K562 (cell line): ENCODE results near the gene GLT1D1. TPM values are rescaled to one million over a fixed set of nuclear protein-coding genes. Genes with fewer than 3 reads are reported as not detected.

Source experiments
- ATAC-seq: fragments of 200-7000 bp; cut with Tn5 transposase; 3 replicates; pipeline ENCODE4 v1.9.1; 2020; ENCODE audit warnings: moderate library complexity
- BruUV-seq: library from RNA; stranded (reverse); fragments of 400-500 nt; replicated peaks from 2 replicates; lab custom pipeline; 2021; lab: Mats Ljungman, UMichigan
- CTCF ChIA-PET: fragments of 300-600 bp; formaldehyde crosslinking; extraction: SDS; loops from one replicate; lab custom pipeline; 2021; ENCODE audit warnings: low intra/inter-chr PET ratio; lab: Yijun Ruan, JAX
- POLR2A ChIA-PET: fragments of 300-600, 350-650 bp; sonication (Branson Sonifier 250); formaldehyde crosslinking; extraction: SDS; loops from one replicate; lab custom pipeline; 2021; ENCODE audit warnings: antibody characterized with exemption, inconsistent platforms; lab: Yijun Ruan, JAX
- DNase-seq, 4 experiments: peaks; one replicate each; pipeline versions ENCODE4 v3.0.0 to v3.0.0-alpha.2; 2011 to 2018; ENCODE audit warnings: low spot score in 3 of 4, mixed read lengths in 3 of 4; ENCODE audit errors: extremely low read depth in 1 of 4
- FAIRE-seq: peaks from 2 replicates; lab custom pipeline; 2011; peaks lifted over from hg19 to GRCh38; lab: Jason Lieb, UNC
- H2AFZ ChIP-seq: 2 replicates; pipeline ENCODE4 v1.6.0; 2011; ENCODE audit warnings: low read depth, low read length, control low read depth, inconsistent platforms
- H3K27ac ChIP-seq: fragments of 200-600 bp; 3 replicates; pipeline ENCODE4 v1.8.0; 2011; ENCODE audit warnings: low read depth, mild to moderate bottlenecking, control low read depth, inconsistent platforms, low read length, moderate library complexity, mixed read lengths; ENCODE audit errors: extremely low read depth
- H3K27me3 ChIP-seq, 2 experiments: fragments of 300-600 bp in 1 of 2; 2 replicates in 1 of 2; 3 replicates in 1 of 2; pipeline versions ENCODE4 v1.6.0 to v1.8.0; 2011; ENCODE audit warnings: inconsistent platforms in 2 of 2, low read length in 2 of 2, mild to moderate bottlenecking in 1 of 2, mixed read lengths in 1 of 2, moderate library complexity in 1 of 2; ENCODE audit not compliant: control insufficient read depth in 2 of 2, insufficient read depth in 2 of 2
- H3K36me3 ChIP-seq: fragments of 300-600 bp; 3 replicates; pipeline ENCODE4 v1.8.0; 2011; ENCODE audit warnings: mild to moderate bottlenecking, low read length, inconsistent platforms; ENCODE audit not compliant: control insufficient read depth, insufficient read depth
- H3K4me1 ChIP-seq, 2 experiments: fragments of 200-600 bp in 1 of 2; replicated peaks in 1 of 2; 2 replicates in 1 of 2; 3 replicates in 1 of 2; pipeline versions ENCODE4 v1.5.1 to v1.8.0; 2011; ENCODE audit warnings: inconsistent platforms in 2 of 2, low read length in 2 of 2, mild to moderate bottlenecking in 1 of 2, mixed read lengths in 1 of 2, moderate library complexity in 1 of 2; ENCODE audit not compliant: control insufficient read depth in 2 of 2, insufficient read depth in 2 of 2
- H3K4me2 ChIP-seq: 2 replicates; pipeline ENCODE4 v1.6.1; 2011; ENCODE audit warnings: low read length, control low read depth, inconsistent platforms, mixed read lengths; ENCODE audit not compliant: insufficient read depth
- H3K4me3 ChIP-seq: fragments of 200-600 bp; sonication (generic), shearing (Covaris generic); 2 replicates; pipeline ENCODE4 v1.5.1; 2016; ENCODE audit warnings: control low read depth, inconsistent platforms
- H3K79me2 ChIP-seq: fragments of 200-600 bp; 3 replicates; pipeline ENCODE4 v1.8.0; 2011; ENCODE audit warnings: low read length, inconsistent platforms; ENCODE audit not compliant: control insufficient read depth, insufficient read depth
- H3K9ac ChIP-seq, 2 experiments: 2 replicates each; pipeline versions ENCODE4 v1.6.0 to v1.6.1; 2011; ENCODE audit warnings: low read depth in 2 of 2, low read length in 2 of 2, control low read depth in 1 of 2, inconsistent platforms in 1 of 2, mild to moderate bottlenecking in 1 of 2, mixed read lengths in 1 of 2; ENCODE audit not compliant: insufficient read depth in 1 of 2
- H3K9me1 ChIP-seq: one replicate; pipeline ENCODE4 v1.6.0; 2011; ENCODE audit warnings: inconsistent platforms, mild to moderate bottlenecking, low read length, moderate library complexity; ENCODE audit not compliant: control insufficient read depth, insufficient read depth
- H3K9me3 ChIP-seq: replicated peaks from 2 replicates; pipeline ENCODE4 v1.5.1; 2011; ENCODE audit warnings: low read depth, low read length, inconsistent platforms; ENCODE audit not compliant: control insufficient read depth, insufficient read depth
- H4K20me1 ChIP-seq: replicated peaks from 2 replicates; pipeline ENCODE4 v1.6.1; 2011; ENCODE audit warnings: low read length, inconsistent platforms, mixed read lengths; ENCODE audit not compliant: control insufficient read depth, insufficient read depth
- CSDE1 ChIP-seq, 2 experiments: fragments of 450-650 bp; IDR thresholded peaks; 2 replicates each; pipeline ENCODE4 v1.6.1; 2016; ENCODE audit warnings: mild to moderate bottlenecking in 1 of 2
- EGR1 ChIP-seq: fragments of 450-650 bp; conservative IDR thresholded peaks from 2 replicates; pipeline ENCODE4 v1.6.1; 2017; ENCODE audit warnings: mild to moderate bottlenecking
- SMARCA4 ChIP-seq: fragments of 450-650 bp; IDR thresholded peaks from 2 replicates; pipeline ENCODE4 v1.6.1; 2016
- TAF15 ChIP-seq: fragments of 200-400 bp; formaldehyde crosslinking; IDR thresholded peaks from 2 replicates; pipeline ENCODE4 v1.6.1; 2017; ENCODE audit warnings: mild to moderate bottlenecking, low read depth, low read length, moderate library complexity
- WGBS: fragments of 100-300 bp; shearing (Covaris generic); methylation state at CpG from one replicate; pipeline ENCODE4 v1.1.6; 2016; ENCODE audit warnings: low coverage, mixed read lengths; ENCODE audit not compliant: insufficient coverage; ENCODE audit errors: missing lambda C conversion rate; 5-methylcytosine and 5-hydroxymethylcytosine counted together
- in situ Hi-C: fragments of 300-500 bp; cut with MboI; formaldehyde crosslinking; loops from 4 replicates; pipeline ENCODE4 v1.15.0; 2018; ENCODE audit warnings: inconsistent platforms, mixed read lengths
- intact Hi-C: fragments of 100-400 bp; cut with micrococcal nuclease; formaldehyde crosslinking; loops from 2 replicates; pipeline ENCODE4 v1.14.2; 2022
- polyA plus RNA-seq, 8 experiments: library from polyadenylated mRNA; depleted of rRNA in 4 of 8; stranded (reverse) in 5 of 8; unstranded in 3 of 8; fragments of >200 nt; fragmentation: Nextera tagmentation in 2 of 8; fragmentation: Illumina TruSeq in 1 of 8; extraction: Ambion mirVana in 2 of 8; extraction: Trizol in 1 of 8; gene quantifications; 2 replicates each; pipeline versions ENCODE4 v1.2.1 to v1.2.3, GENCODE V29; 2011 to 2014; ENCODE audit warnings: inconsistent platforms in 1 of 8, missing spikeins in 1 of 8
- total RNA-seq, 7 experiments: library from RNA; depleted of rRNA in 6 of 7; stranded (reverse); fragments of >200 nt in 6 of 7; fragmentation: Illumina TruSeq in 2 of 7; extraction: Trizol in 2 of 7; gene quantifications; 2 replicates each; pipeline versions ENCODE4 v1.2.1 to v1.2.3, GENCODE V29; 2011 to 2021; ENCODE audit warnings: low replicate concordance in 1 of 7

Gene GLT1D1
- total and polyA plus RNA-seq, 9 of the 15 experiments (the other 6 are each of a cell fraction or from before 2014, with no cell fraction given), result 0.04 TPM; not detected in 8

DNA sequence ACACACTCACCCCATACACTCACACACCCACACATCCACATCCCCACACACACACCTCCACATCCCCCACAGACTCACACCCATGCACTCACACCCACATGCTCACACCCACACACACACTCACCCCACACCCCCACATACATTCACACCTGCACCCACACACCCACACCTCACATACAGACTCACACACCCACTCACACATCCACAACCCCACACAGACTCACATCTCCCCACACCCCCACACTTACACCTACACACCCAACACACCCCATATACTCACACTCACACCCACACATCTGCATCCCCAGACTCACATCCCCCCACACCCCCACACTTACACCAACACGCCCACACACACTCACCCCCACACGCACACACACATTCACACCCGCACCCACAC, 171.8 kb downstream of the GLT1D1 start:
- CTCF ChIA-PET, result no interaction called here
- WGBS, result no CpG with 5 or more reads among the region's 3 CpGs
- BruUV-seq, result no TSS peak

DNA sequence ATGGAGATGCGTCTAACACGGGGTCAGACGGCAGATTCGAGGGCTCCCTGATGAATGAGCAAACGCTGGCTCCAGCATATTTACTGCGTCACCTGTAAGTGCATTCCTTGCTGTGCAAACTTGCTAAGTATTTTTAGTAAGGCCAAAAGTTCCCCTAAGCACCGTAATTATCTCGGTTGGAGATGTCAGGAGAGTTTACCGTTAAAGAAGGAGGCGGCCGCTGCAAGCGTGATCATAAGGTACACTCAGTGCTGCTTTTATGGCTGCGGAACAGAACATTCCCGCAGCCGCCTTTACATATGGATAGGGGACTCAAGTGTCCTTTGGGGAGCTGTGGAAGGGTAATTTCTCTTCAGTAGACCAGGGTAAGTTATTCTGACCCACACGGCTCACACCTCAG, 175.6 kb downstream of the GLT1D1 start:
- CTCF ChIA-PET, result no interaction called here
- under 1% methylated on average over 16 of the region's 16 CpGs for WGBS
- Histone ChIP-seq H3K4me2 (no peak overlapping the region), H3K9me1 (no peaks in the 10 kb centered on the region), H3K9ac (no peak overlapping the region), H3K27me3 (peaks cover 0 to 41% of the 10 kb centered on the region in 2 experiments; a peak in 2 of 5 replicates), H3K4me3 (no peak overlapping the region), H3K9me3 (no peaks in the 10 kb centered on the region), H3K79me2 (no peaks in the 10 kb centered on the region), H3K27ac (no peak overlapping the region), H3K36me3 (no peaks in the 10 kb centered on the region), H4K20me1 (no peaks in the 10 kb centered on the region), H2AFZ (no peak overlapping the region), H3K4me1 (no peaks in the 10 kb centered on the region)
- intact Hi-C loops, result no loop called here
- DNase-seq (no peak), ATAC-seq (no peak), FAIRE-seq (no peak)
- in situ Hi-C loops, result no loop called here
- POLR2A ChIA-PET, result interaction anchor here (1.1 kb wide), 1 partner anchor 8 kb away, joined by 3 read pairs; no protein-coding TSS in a partner anchor
- TF ChIP-seq CSDE1 (IDR thresholded peaks at IDR 0.05) (no peak), SMARCA4 (no peak)
- no TSS peak for BruUV-seq

More for the DNA sequence above, 171.8 kb downstream of the GLT1D1 start:
- H3K4me1 ChIP-seq, result no peaks in the 10 kb centered on the region; a peak in 1 of 5 replicates
- H3K4me2 ChIP-seq, result no peak overlapping the region
- no peak overlapping the region for H2AFZ ChIP-seq
- no peaks in the 10 kb centered on the region for H3K9me1 ChIP-seq
- H3K4me3 ChIP-seq, result no peak overlapping the region
- no peak for TF ChIP-seq TAF15
- TF ChIP-seq EGR1, result peak; percentile 56
- no peak for FAIRE-seq
- peaks cover 0 to 25% of the 10 kb centered on the region in 2 experiments; a peak in 2 of 5 replicates for H3K27me3 ChIP-seq
- H3K36me3 ChIP-seq, result no peaks in the 10 kb centered on the region
- no peak overlapping the region for H3K9ac ChIP-seq
- no peak for DNase-seq
- in situ Hi-C loops (no loop called here), intact Hi-C loops (no loop called here)
- no peak for ATAC-seq
- H3K79me2 ChIP-seq, result no peaks in the 10 kb centered on the region
- H4K20me1 ChIP-seq, result no peaks in the 10 kb centered on the region
- no peaks in the 10 kb centered on the region for H3K9me3 ChIP-seq
- POLR2A ChIA-PET, result no interaction called here
- H3K27ac ChIP-seq, result no peak overlapping the region

Other genes starting within 250 kb of the GLT1D1 start
- gene SLC15A4, start 29.5 kb upstream of the GLT1D1 start, total RNA-seq (2014; rRNA removed), result 10.0 and 13.3 TPM in 2 replicates
- 11.2 and 11.6 TPM in 2 replicates for gene SLC15A4, start 29.5 kb upstream of the GLT1D1 start, total RNA-seq (2014; rRNA removed; fragmentation: Illumina TruSeq; extraction: Trizol)
- gene SLC15A4, start 29.5 kb upstream of the GLT1D1 start, total RNA-seq (2015; rRNA removed; fragmentation: Illumina TruSeq; extraction: Trizol), result 10.8 and 11.6 TPM in 2 replicates
- 11.6 and 13.0 TPM in 2 replicates for gene SLC15A4, start 29.5 kb upstream of the GLT1D1 start, total RNA-seq (2021)
- gene SLC15A4, start 29.5 kb upstream of the GLT1D1 start, polyA plus RNA-seq (2011; rRNA removed), result 20.1 and 20.8 TPM in 2 replicates
- 8.1 and 10.1 TPM in 2 replicates for gene SLC15A4, start 29.5 kb upstream of the GLT1D1 start, polyA plus RNA-seq (2014; fragmentation: Illumina TruSeq; extraction: Trizol)
- 1 to 10 TPM; 5.5 to 6.3 TPM for gene SLC15A4, start 29.5 kb upstream of the GLT1D1 start, polyA plus RNA-seq (2014; fragmentation: Nextera tagmentation; extraction: Ambion mirVana)
- 9.8 and 14.5 TPM in 2 replicates for gene SLC15A4, start 29.5 kb upstream of the GLT1D1 start, polyA plus RNA-seq (2014; rRNA removed)